Neural cell (in vitro differentiated cells): ENCODE results near the gene DZIP3. TPM values are rescaled to one million over a fixed set of nuclear protein-coding genes. Genes with fewer than 3 reads are reported as not detected.

Experiments used
- H2AFZ ChIP-seq: fragments of 200-600, 300-800 bp; sonication (generic), shearing (Covaris generic); 2 replicates; pipeline ENCODE4 v1.6.0; 2014; ENCODE audit warnings: low read depth, mild to moderate bottlenecking, antibody characterized with exemption, low read length, moderate library complexity
- H3F3A ChIP-seq: fragments of 200-600 bp; shearing (Covaris generic); 2 replicates; pipeline ENCODE4 v1.6.1; 2016; ENCODE audit warnings: mild to moderate bottlenecking, moderate library complexity, mixed read lengths, antibody characterized with exemption, low read length; ENCODE audit not compliant: insufficient read depth, poor library complexity, severe bottlenecking
- H3K27ac ChIP-seq: fragments of 200-600, 300-800 bp; sonication (generic), shearing (Covaris generic); 2 replicates; pipeline ENCODE4 v1.5.1; 2014; ENCODE audit warnings: mild to moderate bottlenecking, low read length, moderate library complexity
- H3K27me3 ChIP-seq: fragments of 300-800, 200-600 bp; sonication (generic), shearing (Covaris generic); 2 replicates; pipeline ENCODE4 v1.6.0; 2014; ENCODE audit warnings: mild to moderate bottlenecking, low read depth, low read length, moderate library complexity; ENCODE audit not compliant: insufficient read depth
- H3K36me3 ChIP-seq: fragments of 300-800, 200-600 bp; sonication (generic), shearing (Covaris generic); 2 replicates; pipeline ENCODE4 v1.5.1; 2014; ENCODE audit warnings: mild to moderate bottlenecking, antibody characterized with exemption, low read length, moderate library complexity; ENCODE audit not compliant: insufficient read depth
- H3K4me2 ChIP-seq: fragments of 300-800, 200-600 bp; sonication (generic), shearing (Covaris generic); 2 replicates; pipeline ENCODE4 v1.6.0; 2014; ENCODE audit warnings: mild to moderate bottlenecking, low read length
- H3K4me3 ChIP-seq: fragments of 300-800, 200-600 bp; sonication (generic), shearing (Covaris generic); 2 replicates; pipeline ENCODE4 v1.5.1; 2014; ENCODE audit warnings: mild to moderate bottlenecking, low read length, moderate library complexity
- H3K79me2 ChIP-seq: fragments of 200-600 bp; shearing (Covaris generic); replicated peaks from 2 replicates; pipeline ENCODE4 v1.6.0; 2014; ENCODE audit warnings: mild to moderate bottlenecking, low read length, moderate library complexity; ENCODE audit not compliant: insufficient read depth
- H3K9ac ChIP-seq: fragments of 300-800, 200-600 bp; sonication (generic), shearing (Covaris generic); 2 replicates; pipeline ENCODE4 v1.6.1; 2016; ENCODE audit warnings: mild to moderate bottlenecking, low read length, mixed read lengths
- H3K9me2 ChIP-seq: fragments of 200-600 bp; shearing (Covaris generic); 2 replicates; pipeline ENCODE4 v1.6.1; 2016; ENCODE audit warnings: mild to moderate bottlenecking, low read length, mixed read lengths; ENCODE audit not compliant: insufficient read depth
- H3K9me3 ChIP-seq: fragments of 200-600, 300-800 bp; sonication (generic), shearing (Covaris generic); 2 replicates; pipeline ENCODE4 v1.6.1; 2016; ENCODE audit warnings: mild to moderate bottlenecking, mixed run types, low read length, moderate library complexity, mixed read lengths
- H4K20me1 ChIP-seq: fragments of 200-600 bp; shearing (Covaris generic); 2 replicates; pipeline ENCODE4 v1.6.1; 2016; ENCODE audit warnings: mild to moderate bottlenecking, mixed run types; ENCODE audit not compliant: insufficient read depth
- EP300 ChIP-seq: fragments of 450-650 bp; conservative IDR thresholded peaks from 2 replicates; pipeline ENCODE4 v1.6.1; 2014; ENCODE audit warnings: antibody characterized with exemption, mild to moderate bottlenecking, moderate library complexity; ENCODE audit not compliant: poor library complexity, severe bottlenecking
- EZH2 ChIP-seq: fragments of 200-600, 300-800 bp; shearing (Covaris generic), sonication (generic); IDR thresholded peaks from 2 replicates; pipeline ENCODE4 v1.6.1; 2014; ENCODE audit warnings: antibody characterized with exemption, low read length, borderline replicate concordance, mild to moderate bottlenecking; ENCODE audit not compliant: insufficient read depth, poor library complexity, severe bottlenecking
- MXI1 ChIP-seq: fragments of 450-650 bp; conservative IDR thresholded peaks from 2 replicates; pipeline ENCODE4 v1.6.1; 2014; ENCODE audit warnings: antibody characterized with exemption, mild to moderate bottlenecking; ENCODE audit not compliant: poor library complexity, severe bottlenecking
- POLR2AphosphoS5 ChIP-seq: IDR thresholded peaks from 2 replicates; pipeline ENCODE4 v1.6.1; 2012
- RAD21 ChIP-seq: fragments of 450-650 bp; conservative IDR thresholded peaks from 2 replicates; pipeline ENCODE4 v1.6.1; 2014; ENCODE audit warnings: antibody characterized with exemption, mild to moderate bottlenecking, moderate library complexity
- SMC3 ChIP-seq: fragments of 450-650 bp; conservative IDR thresholded peaks from 2 replicates; pipeline ENCODE4 v1.6.1; 2014; ENCODE audit warnings: antibody characterized with exemption, mild to moderate bottlenecking, moderate library complexity; ENCODE audit not compliant: poor library complexity
- TAF1 ChIP-seq: IDR thresholded peaks from 2 replicates; pipeline ENCODE4 v1.6.1; 2012; ENCODE audit warnings: low read depth
- polyA plus RNA-seq: library from polyadenylated mRNA; depleted of rRNA; stranded (reverse); fragments of >200 nt; gene quantifications from 2 replicates; pipeline ENCODE4 v1.2.3, GENCODE V29; 2014
- TF ChIP-seq, protein P1 (sequence below): IDR thresholded peaks from 2 replicates; pipeline ENCODE4 v1.6.1; 2012; ENCODE audit warnings: borderline replicate concordance
- TF ChIP-seq, protein P2 (sequence below): fragments of 450-650 bp; IDR thresholded peaks from 2 replicates; pipeline ENCODE4 v1.5.1; 2014; ENCODE audit warnings: antibody characterized with exemption, mild to moderate bottlenecking, moderate library complexity; ENCODE audit not compliant: poor library complexity, severe bottlenecking

The DZIP3 gene
- polyA plus RNA-seq, 1 donor from 2014 or later, result 52.5 TPM

DNA sequence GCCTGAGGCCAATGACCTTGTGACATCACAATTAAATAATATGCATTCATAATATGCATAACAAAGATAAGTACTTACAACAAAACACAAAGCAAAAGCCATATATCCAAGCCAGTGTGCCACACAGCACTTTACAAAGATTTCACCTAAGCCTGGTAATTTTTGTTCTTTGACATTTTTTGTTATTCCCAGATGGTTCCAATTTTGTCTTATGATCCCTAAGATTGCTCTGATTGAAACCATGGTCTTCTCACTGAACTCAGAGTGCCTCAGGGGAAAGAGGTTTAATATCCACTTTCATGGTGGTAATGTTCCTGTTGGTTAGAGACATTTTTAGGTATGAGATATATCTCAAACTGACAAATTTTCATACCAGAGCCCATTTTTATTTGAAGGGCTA, 138.6 kb downstream of the DZIP3 start:
- Histone ChIP-seq H3K27ac (no peak overlapping the region), H3K9me2 (no peaks in the 10 kb centered on the region), H3K9ac (no peak overlapping the region), H3K4me2 (no peak overlapping the region), H3K79me2 (no peaks in the 10 kb centered on the region), H3K9me3 (no peaks in the 10 kb centered on the region), H4K20me1 (no peaks in the 10 kb centered on the region), H3K27me3 (no peaks in the 10 kb centered on the region), H3F3A (no peaks in the 10 kb centered on the region), H2AFZ (no peak overlapping the region), H3K4me3 (no peak overlapping the region), H3K36me3 (no peaks in the 10 kb centered on the region)
- TF ChIP-seq MXI1 (no peak), EP300 (no peak), RAD21 (no peak), SMC3 (no peak), POLR2AphosphoS5 (no peak), EZH2 (no peak), TAF1 (no peak)
- TF ChIP-seq, protein P1, sequence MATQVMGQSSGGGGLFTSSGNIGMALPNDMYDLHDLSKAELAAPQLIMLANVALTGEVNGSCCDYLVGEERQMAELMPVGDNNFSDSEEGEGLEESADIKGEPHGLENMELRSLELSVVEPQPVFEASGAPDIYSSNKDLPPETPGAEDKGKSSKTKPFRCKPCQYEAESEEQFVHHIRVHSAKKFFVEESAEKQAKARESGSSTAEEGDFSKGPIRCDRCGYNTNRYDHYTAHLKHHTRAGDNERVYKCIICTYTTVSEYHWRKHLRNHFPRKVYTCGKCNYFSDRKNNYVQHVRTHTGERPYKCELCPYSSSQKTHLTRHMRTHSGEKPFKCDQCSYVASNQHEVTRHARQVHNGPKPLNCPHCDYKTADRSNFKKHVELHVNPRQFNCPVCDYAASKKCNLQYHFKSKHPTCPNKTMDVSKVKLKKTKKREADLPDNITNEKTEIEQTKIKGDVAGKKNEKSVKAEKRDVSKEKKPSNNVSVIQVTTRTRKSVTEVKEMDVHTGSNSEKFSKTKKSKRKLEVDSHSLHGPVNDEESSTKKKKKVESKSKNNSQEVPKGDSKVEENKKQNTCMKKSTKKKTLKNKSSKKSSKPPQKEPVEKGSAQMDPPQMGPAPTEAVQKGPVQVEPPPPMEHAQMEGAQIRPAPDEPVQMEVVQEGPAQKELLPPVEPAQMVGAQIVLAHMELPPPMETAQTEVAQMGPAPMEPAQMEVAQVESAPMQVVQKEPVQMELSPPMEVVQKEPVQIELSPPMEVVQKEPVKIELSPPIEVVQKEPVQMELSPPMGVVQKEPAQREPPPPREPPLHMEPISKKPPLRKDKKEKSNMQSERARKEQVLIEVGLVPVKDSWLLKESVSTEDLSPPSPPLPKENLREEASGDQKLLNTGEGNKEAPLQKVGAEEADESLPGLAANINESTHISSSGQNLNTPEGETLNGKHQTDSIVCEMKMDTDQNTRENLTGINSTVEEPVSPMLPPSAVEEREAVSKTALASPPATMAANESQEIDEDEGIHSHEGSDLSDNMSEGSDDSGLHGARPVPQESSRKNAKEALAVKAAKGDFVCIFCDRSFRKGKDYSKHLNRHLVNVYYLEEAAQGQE, result no peak
- TF ChIP-seq, protein P2, sequence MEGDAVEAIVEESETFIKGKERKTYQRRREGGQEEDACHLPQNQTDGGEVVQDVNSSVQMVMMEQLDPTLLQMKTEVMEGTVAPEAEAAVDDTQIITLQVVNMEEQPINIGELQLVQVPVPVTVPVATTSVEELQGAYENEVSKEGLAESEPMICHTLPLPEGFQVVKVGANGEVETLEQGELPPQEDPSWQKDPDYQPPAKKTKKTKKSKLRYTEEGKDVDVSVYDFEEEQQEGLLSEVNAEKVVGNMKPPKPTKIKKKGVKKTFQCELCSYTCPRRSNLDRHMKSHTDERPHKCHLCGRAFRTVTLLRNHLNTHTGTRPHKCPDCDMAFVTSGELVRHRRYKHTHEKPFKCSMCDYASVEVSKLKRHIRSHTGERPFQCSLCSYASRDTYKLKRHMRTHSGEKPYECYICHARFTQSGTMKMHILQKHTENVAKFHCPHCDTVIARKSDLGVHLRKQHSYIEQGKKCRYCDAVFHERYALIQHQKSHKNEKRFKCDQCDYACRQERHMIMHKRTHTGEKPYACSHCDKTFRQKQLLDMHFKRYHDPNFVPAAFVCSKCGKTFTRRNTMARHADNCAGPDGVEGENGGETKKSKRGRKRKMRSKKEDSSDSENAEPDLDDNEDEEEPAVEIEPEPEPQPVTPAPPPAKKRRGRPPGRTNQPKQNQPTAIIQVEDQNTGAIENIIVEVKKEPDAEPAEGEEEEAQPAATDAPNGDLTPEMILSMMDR, result no peak

DNA sequence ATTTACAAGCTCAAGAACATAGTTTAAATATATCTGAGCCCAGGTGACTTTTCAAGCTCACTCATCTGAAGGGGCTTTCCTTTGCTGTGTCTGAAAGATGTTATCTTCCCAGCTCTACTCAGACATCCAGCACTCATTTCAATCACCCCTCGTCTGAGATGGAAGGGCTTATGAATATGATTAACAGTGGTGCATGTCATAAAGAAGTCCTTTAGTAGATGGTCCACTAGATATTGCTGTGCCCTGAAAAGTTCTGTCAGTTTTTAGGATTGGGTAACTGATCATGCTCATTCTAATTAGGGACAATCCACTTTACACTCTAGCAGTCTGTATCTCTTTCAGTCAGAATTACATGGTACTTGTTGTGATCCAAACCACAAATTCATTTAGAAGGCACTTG, 139.4 kb downstream of the DZIP3 start:
- Histone ChIP-seq H3K27ac (no peak overlapping the region), H3K9me2 (no peaks in the 10 kb centered on the region), H3F3A (no peaks in the 10 kb centered on the region), H3K4me3 (no peak overlapping the region), H3K79me2 (no peaks in the 10 kb centered on the region), H3K9ac (no peak overlapping the region), H3K36me3 (no peaks in the 10 kb centered on the region), H3K9me3 (no peaks in the 10 kb centered on the region), H3K4me2 (no peak overlapping the region), H4K20me1 (no peaks in the 10 kb centered on the region), H3K27me3 (no peaks in the 10 kb centered on the region), H2AFZ (no peak overlapping the region)
- TF ChIP-seq, protein P2, result no peak
- TF ChIP-seq, protein P1, result no peak
